Gastroesophageal sphincter (tissue), 4 donors: Measurements from ENCODE around the gene ORAI2. TPM values are rescaled to one million over a fixed set of nuclear protein-coding genes. Genes with fewer than 3 reads are reported as not detected.

Source experiments
- ATAC-seq: fragments of 150-250 bp; one replicate; pipeline ENCODE4 v1.9.1; 2016; ENCODE audit warnings: mild to moderate bottlenecking, moderate library complexity
- H3K27ac ChIP-seq, 4 donors: fragments of 200-600 bp; sonication (generic) in 3 of 4; 1 replicate in 3 of 4; 2 replicates in 1 of 4; pipeline ENCODE4 v1.5.1; 2016 to 2019
- H3K27me3 ChIP-seq: fragments of 200-600 bp; sonication (generic); one replicate; pipeline ENCODE4 v1.5.1; 2019
- H3K36me3 ChIP-seq, 2 donors: fragments of 200-600 bp; sonication (generic); one replicate each; pipeline ENCODE4 v1.5.1; 2019; ENCODE audit warnings: control low read depth in 1 of 2
- H3K4me1 ChIP-seq, 3 donors: fragments of 200-600 bp; sonication (generic); 1 replicate in 2 of 3; 2 replicates in 1 of 3; pipeline ENCODE4 v1.5.1; 2016 to 2019; ENCODE audit warnings: control low read depth in 2 of 3
- H3K4me3 ChIP-seq, 2 donors: fragments of 200-600 bp; sonication (generic); one replicate each; pipeline ENCODE4 v1.5.1; 2019; ENCODE audit warnings: mild to moderate bottlenecking in 1 of 2, moderate library complexity in 1 of 2
- H3K9me3 ChIP-seq, 3 donors: fragments of 200-600 bp; sonication (generic); one replicate each; pipeline ENCODE4 v1.5.1; 2017 to 2019; ENCODE audit warnings: control low read depth in 2 of 3
- CTCF ChIP-seq, 4 experiments: fragments of 200-600 bp in 2 of 4; fragments of 450-650 bp in 2 of 4; sonication (generic) in 1 of 4; IDR thresholded peaks; one replicate each; pipeline ENCODE4 v1.5.1; 2017 to 2019; ENCODE audit warnings: antibody characterized with exemption in 4 of 4, mild to moderate bottlenecking in 2 of 4, moderate library complexity in 2 of 4
- EP300 ChIP-seq: sonication (generic); formaldehyde crosslinking; IDR thresholded peaks from one replicate; pipeline ENCODE4 v1.6.1; 2017; ENCODE audit warnings: antibody characterized with exemption, mild to moderate bottlenecking
- POLR2A ChIP-seq, 2 donors: fragments of 450-650 bp; IDR thresholded peaks; one replicate each; pipeline ENCODE4 v1.6.1; 2017; ENCODE audit warnings: antibody characterized with exemption in 2 of 2, mild to moderate bottlenecking in 2 of 2, moderate library complexity in 1 of 2
- POLR2AphosphoS5 ChIP-seq: sonication (generic); formaldehyde crosslinking; IDR thresholded peaks from one replicate; pipeline ENCODE4 v1.6.1; 2017; ENCODE audit warnings: antibody characterized with exemption
- WGBS, 2 donors: methylation state at CpG; one replicate each; pipeline ENCODE4 v1.1.5; 2018; ENCODE audit warnings: low coverage in 1 of 2; 5-methylcytosine and 5-hydroxymethylcytosine counted together
- total RNA-seq, 4 donors: library from RNA; depleted of rRNA; stranded (reverse); fragments of >200 nt; gene quantifications; one replicate each; pipeline ENCODE4 v1.1.0, GENCODE V29; 2016

Gene ORAI2
- total RNA-seq, 4 donors from 2014 or later: 3.3 to 15.6 (median 6.7) TPM

DNA sequence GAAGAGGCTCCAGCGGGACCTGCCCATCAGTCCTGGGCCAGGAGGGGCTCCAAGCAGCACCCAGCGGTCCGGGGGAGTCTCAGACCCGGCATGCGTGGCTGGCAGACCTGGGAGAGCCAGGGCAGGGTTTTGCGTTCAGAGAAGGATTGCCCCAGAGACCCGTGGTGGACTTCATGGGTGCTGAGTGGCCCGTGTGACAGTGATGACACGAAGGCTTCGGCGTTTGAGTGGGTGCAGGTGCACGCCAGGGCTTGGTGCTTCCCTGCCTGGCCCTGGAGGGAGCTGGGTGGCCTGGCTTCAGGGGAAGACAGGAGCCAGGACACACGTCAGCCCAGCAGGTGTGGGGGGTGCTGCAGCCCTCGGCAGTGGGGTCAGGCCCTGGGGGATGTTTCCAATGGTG is 13.9 kb downstream of the ORAI2 start:
- Histone ChIP-seq H3K4me1 (no peaks in the 10 kb centered on the region), H3K4me3 (no peak overlapping the region), H3K27ac (no peak overlapping the region), H3K36me3 (peaks cover 0 to 29% of the 10 kb centered on the region in 2 donors), H3K27me3 (no peaks in the 10 kb centered on the region), H3K9me3 (no peaks in the 10 kb centered on the region)
- 93% methylated on average over 7 of the region's 14 CpGs; no CpG with 5 or more reads in 1 of the 2 donors for WGBS, 2 donors
- ATAC-seq: no peak
- TF ChIP-seq EP300 (no peak), POLR2AphosphoS5 (no peak), POLR2A (IDR thresholded peaks at IDR 0.05) (no peak), CTCF (IDR thresholded peaks at IDR 0.05) (no peak)

DNA sequence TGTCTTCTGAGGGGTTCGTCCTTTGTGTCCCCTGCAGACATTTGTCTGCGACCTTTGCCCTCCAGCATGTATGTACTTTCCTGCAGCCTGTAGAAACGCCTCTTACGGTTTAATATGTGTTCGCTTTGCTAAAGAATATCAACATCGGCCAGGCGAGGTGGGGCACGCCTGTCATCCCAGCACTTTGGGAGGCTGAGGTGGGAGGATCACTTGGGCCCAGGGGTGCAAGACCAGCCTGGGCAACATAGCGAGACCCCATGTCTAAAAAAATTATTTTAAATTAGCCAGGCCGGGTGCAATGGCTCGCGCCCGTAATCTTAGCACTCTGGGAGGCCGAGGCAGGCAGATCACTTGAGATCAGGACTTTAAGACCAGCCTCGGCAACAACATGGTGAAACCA is 15.8 kb downstream of the ORAI2 start:
- no peak for TF ChIP-seq EP300
- no peak for TF ChIP-seq POLR2A (IDR thresholded peaks at IDR 0.05)
- TF ChIP-seq CTCF (IDR thresholded peaks at IDR 0.05): no peak
- no peak for TF ChIP-seq POLR2AphosphoS5
- WGBS, 2 donors: 92 to 100% methylated on average over 3 to 4 of the region's 15 CpGs
- no peaks in the 10 kb centered on the region for H3K4me1 ChIP-seq
- no peak overlapping the region for H3K4me3 ChIP-seq
- no peaks in the 10 kb centered on the region for H3K27me3 ChIP-seq
- H3K27ac ChIP-seq: no peak overlapping the region
- H3K36me3 ChIP-seq: peaks cover 0 to 29% of the 10 kb centered on the region in 2 donors
- H3K9me3 ChIP-seq: no peaks in the 10 kb centered on the region
- ATAC-seq: no peak

- peaks cover 0 to 34% of the 10 kb centered on the region in 2 donors for H3K36me3 ChIP-seq
- H3K9me3 ChIP-seq: no peaks in the 10 kb centered on the region
- H3K4me3 ChIP-seq: no peak overlapping the region
- no peaks in the 10 kb centered on the region for H3K4me1 ChIP-seq
- ATAC-seq: no peak
- WGBS, 2 donors: 47 to 71% methylated on average over 3 to 5 of the region's 6 CpGs
- H3K27me3 ChIP-seq: no peaks in the 10 kb centered on the region
- H3K27ac ChIP-seq: no peak overlapping the region
- TF ChIP-seq CTCF (IDR thresholded peaks at IDR 0.05) (no peak), EP300 (no peak), POLR2AphosphoS5 (no peak), POLR2A (IDR thresholded peaks at IDR 0.05) (no peak)
Measured at GRCh38 chr7:102450242-102450641, 16.9 kb downstream of the ORAI2 start.

- WGBS, 2 donors: 53 to 74% methylated on average over 3 to 7 of the region's 23 CpGs
- Histone ChIP-seq H3K27ac (no peak overlapping the region), H3K9me3 (no peaks in the 10 kb centered on the region), H3K4me3 (no peak overlapping the region), H3K27me3 (no peaks in the 10 kb centered on the region), H3K4me1 (no peaks in the 10 kb centered on the region), H3K36me3 (peaks cover 0 to 41% of the 10 kb centered on the region in 2 donors)
- ATAC-seq: peak; percentile 23
- TF ChIP-seq POLR2AphosphoS5: no peak
- TF ChIP-seq POLR2A (IDR thresholded peaks at IDR 0.05): no peak
- TF ChIP-seq EP300: no peak
- no peak for TF ChIP-seq CTCF (IDR thresholded peaks at IDR 0.05)
Measured at GRCh38 chr7:102451371-102452054, 18.1 kb downstream of the ORAI2 start.

DNA sequence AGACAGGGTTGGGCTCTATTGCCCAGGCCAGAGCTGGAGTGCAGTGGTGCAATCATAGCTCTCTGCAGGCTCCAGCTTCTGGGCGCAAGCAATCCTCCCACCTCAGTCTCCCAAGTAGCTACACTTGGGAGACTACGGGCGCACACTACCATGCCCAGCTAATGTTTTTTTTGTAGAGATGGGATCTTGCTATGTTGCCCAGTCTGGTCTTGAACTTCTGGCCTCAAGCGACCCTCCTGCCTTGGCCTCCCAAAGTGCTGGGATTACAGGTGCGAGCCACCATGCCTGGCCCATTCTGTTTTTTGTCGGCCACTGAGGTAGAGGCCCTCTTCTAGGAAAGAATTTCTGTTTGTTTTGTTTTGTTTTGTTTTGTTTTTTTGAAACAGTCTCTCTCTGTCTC is 19.1 kb downstream of the ORAI2 start:
- H3K36me3 ChIP-seq: peaks cover 0 to 41% of the 10 kb centered on the region in 2 donors
- H3K9me3 ChIP-seq: no peaks in the 10 kb centered on the region
- no peak for ATAC-seq
- H3K27me3 ChIP-seq: no peaks in the 10 kb centered on the region
- no peak overlapping the region for H3K4me3 ChIP-seq
- H3K4me1 ChIP-seq: no peaks in the 10 kb centered on the region
- 97% methylated on average over 6 of the region's 6 CpGs; no CpG with 5 or more reads in 1 of the 2 donors for WGBS, 2 donors
- H3K27ac ChIP-seq: no peak overlapping the region
- TF ChIP-seq POLR2AphosphoS5 (no peak), EP300 (no peak), CTCF (IDR thresholded peaks at IDR 0.05) (no peak), POLR2A (IDR thresholded peaks at IDR 0.05) (no peak)
